K562 (cell line): ENCODE measurements around the gene FAM120AOS.

Experiments used
- CEBPB ChIP-seq: fragments of 450-650 bp; IDR thresholded peaks from 2 replicates; pipeline ENCODE4 v1.6.1; 2016; ENCODE audit warnings: missing genetic modification characterization, missing compliant biosample characterization
- EP300 ChIP-seq: IDR thresholded peaks from 2 replicates; pipeline ENCODE4 v1.6.1; 2012; ENCODE audit warnings: low read length, improper control_type of control experiment
- SMAD2 ChIP-seq: fragments of 150-350 bp; IDR thresholded peaks from 2 replicates; pipeline ENCODE4 v1.6.1; 2014; ENCODE audit warnings: low read depth, mild to moderate bottlenecking, low read length
- TSC22D4 ChIP-seq: fragments of 450-650 bp; IDR thresholded peaks from 2 replicates; pipeline ENCODE4 v1.6.1; 2016; ENCODE audit warnings: missing genetic modification characterization, missing biosample characterization, control low read depth
- TF ChIP-seq, protein P1 (sequence below): fragments of 450-650 bp; IDR thresholded peaks from 2 replicates; pipeline ENCODE4 v1.6.1; 2016; ENCODE audit warnings: antibody characterized with exemption

DNA sequence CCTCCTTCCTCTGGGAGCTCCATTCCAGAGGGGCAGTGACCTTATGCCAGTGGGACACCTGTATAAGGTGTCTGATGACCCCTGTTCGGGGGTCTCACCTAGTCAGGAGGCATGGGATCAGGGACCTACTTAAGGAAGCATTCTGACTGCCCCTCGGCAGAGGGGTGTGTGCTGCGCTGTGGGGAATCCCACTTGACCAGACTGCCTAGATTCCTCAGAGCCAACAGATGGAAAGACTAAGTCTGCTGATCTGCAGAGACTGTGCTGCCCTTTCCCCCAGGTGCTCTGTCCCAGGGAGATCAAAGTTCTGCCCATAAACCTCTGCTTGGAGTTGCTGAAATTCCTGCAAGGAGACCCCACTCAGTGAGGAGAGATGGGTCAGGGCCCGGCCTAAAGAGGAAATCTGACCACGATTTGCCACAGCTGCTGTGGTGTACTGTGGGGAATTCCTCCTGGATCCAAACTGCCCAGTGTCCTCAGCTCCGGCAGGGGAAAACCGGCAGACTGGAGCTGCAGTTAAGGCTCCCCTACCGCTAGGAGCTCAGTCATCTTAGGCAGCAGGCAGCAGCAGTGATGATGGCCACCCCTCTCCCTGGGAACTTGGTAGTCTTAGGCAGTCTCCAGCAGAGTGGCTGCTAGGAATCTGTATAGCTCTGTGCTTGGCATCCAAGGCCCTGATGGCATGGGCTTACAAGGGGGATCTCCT, 36.7 kb downstream of the FAM120AOS start:
- TF ChIP-seq TSC22D4 (tag) (no peak), SMAD2 (no peak), EP300 (no peak), CEBPB (no peak)
- TF ChIP-seq, protein P1, sequence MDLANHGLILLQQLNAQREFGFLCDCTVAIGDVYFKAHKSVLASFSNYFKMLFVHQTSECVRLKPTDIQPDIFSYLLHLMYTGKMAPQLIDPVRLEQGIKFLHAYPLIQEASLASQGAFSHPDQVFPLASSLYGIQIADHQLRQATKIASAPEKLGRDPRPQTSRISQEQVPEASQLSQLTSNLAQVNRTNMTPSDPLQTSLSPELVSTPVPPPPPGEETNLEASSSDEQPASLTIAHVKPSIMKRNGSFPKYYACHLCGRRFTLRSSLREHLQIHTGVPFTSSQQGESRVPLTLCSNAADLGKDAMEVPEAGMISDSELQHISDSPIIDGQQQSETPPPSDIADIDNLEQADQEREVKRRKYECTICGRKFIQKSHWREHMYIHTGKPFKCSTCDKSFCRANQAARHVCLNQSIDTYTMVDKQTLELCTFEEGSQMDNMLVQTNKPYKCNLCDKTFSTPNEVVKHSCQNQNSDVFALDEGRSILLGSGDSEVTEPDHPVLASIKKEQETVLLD: no peak
